Stimulated activated CD8-positive, alpha-beta memory T cell treated with anti-CD3 and anti-CD28 coated beads, Interleukin-15, amount 100 ng/mL, for 4 hours (primary cell): ENCODE results near the gene ANTXR2.
"Not testable (repeated sequence)": the region's sequence is repeated elsewhere in the genome, so short reads cannot be mapped to it uniquely, and the experiment has no call there.

ENCODE experiments used
- DNase-seq, 2 donors: peaks; one replicate each; pipeline ENCODE4 v3.0.0-alpha.2; 2020; ENCODE audit warnings: low read depth in 2 of 2

ANTXR2 gene

DNA sequence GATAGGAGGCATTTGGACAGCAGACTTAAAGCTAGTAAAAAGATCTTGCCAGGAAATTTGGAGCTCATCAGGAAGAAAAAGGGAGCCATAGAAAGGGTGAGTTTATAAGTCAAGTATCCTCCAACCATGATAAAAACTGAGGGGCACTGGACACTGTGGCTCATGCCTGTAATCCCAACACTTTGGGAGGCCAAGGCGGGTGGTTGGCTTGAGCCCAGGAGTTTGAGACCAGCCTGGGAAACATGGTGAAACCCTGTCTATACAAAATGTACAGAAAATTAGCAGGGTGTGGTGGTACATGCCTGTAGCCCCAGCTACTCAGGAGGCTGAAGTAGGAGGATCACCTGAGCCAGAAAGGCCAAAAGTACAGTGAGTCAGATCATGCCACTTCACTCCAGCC is 48.7 kb downstream of the ANTXR2 start:
- DNase-seq, result no peak

DNA sequence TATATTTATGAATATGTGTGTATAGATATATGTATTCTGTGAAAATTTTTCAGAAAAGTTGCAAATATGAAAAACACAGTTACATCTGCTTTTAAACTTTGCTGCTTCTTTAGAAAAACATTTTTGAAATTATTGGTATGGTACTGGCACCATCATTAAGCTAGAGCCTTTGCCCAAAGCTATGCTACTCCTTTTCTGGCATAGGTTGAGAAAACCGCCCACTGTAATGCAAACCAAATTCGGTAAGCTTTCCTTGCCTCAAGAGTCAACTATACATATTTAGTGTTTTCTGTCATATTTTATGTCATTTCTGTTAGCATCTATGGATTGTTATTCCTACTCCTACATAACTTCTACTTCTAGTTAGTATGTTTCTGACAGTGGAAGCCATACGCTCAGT is 50.7 kb downstream of the ANTXR2 start:
- no peak for DNase-seq

DNA sequence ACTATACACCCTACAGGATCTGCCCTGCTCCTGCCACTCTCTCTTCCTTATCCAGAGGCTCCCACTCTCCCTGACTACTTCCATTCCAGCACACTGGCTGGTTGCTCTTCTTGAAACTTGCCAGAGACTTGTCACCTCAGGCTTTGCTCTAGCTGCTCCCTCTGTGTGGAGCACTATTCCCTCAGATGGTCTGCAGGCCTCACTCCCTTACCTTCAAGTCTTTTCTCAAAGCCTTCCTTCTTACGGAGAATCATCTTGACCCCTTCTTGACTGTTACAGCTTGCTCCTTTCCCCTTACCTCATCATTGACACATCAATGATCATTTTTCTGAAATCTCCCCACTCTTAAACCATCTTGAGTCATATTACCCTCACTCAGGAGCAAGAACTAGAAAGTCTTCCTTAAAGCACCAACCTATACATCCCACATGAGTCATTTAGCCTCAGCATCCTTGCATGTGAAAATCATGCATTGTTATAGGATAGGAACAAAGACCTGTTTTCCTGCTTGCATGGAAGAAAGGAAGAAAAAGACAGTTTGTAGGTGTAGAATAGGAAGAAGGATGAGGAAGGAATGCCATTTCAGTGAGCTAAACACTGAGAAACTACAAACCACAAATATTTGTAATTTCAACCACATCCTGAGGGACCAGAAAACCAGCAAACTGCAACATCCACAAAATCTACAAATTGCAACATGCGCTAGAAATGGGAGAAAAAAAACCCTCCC is 55.7 kb downstream of the ANTXR2 start:
- no peak for DNase-seq

DNA sequence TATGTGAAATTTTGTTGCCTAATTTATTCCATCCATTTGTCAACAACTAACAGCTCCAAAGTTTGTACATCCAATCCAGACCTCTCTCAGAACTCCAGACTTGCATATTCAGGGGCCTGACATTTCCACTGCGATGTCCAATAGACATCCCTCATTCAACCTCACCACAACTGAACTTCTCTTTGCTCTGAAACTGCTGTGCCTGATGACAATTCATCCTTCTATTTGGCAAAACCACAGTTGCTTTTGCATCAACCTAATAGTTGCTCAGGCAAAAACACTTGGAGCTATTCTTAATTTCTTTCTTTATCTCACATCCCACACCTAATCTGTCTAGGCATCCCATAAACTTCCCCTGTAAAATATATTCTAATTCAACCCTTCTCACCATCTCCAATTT is 56.5 kb downstream of the ANTXR2 start:
- DNase-seq, result no peak

- no peak for DNase-seq
Measured at GRCh38 chr4:80015407-80016189, 57.4 kb downstream of the ANTXR2 start.

DNA sequence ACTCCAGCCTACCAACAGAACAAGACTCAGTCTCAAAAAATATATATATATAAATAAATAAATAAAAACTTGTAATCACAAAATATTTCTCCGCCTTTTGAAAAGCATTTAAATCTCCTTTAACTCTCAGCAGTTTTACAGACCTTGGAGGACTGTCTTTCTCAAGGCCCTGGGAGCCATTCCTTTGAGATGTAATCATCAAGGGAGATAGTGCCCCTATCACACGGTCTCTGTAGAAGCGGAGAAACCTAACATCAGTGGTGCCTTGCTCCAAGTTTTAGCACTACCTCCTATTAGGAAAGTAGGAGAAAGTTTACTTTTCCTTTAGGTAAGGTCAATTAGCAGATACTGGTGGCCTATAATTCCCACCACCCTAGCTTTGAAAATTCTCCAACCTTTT is 58.5 kb downstream of the ANTXR2 start:
- no peak for DNase-seq

GRCh38 chr4:80012291-80012690 is 60.7 kb downstream of the ANTXR2 start:
- no peak for DNase-seq

DNA sequence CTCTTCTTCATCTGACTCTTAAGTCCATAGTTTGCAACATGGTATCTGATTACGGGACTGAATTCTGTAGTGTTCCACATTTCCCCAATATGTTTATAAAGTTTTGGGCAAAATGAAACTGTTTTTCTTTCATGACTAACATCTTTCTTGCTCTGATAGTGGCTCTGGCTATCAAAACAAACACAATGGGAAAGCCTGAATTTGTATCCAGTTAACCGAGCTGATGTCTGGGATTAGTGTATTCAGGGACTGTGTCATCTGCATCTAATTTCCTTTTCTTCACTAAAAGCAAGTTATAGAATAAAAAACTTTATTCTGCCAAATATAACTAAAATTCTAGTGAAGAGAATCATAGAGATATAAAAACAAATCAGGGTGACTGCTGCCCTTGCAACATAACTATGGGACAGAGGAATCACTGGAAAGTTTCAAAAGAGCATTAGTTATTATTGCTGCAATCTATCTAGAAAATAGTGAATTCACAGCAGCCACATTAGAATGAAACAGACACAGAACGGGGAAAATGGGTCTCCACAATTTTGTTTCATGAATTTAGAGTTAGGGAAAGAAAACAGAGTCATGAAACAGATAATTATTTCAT is 61.3 kb downstream of the ANTXR2 start:
- DNase-seq, result no peak

DNA sequence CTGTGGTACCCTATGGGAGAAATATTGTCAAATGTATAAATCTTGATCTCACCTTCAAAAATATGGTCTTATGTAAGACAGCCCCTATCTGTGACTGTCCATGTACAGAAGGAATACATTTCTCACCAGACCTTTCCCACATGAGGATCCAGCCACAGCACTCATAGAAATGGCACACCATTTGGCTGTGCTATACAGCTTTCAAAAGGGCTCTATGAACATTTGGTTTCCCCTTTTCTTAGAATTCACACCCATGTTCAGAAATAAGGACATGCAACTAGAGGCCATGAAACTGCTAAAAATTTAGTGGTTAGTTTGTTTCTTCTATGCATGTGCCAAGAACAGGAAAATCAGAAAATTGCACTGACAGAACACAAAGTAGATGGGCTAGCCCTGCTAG is 62.7 kb downstream of the ANTXR2 start:
- no peak for DNase-seq

GRCh38 chr4:80009806-80010205 is 63.2 kb downstream of the ANTXR2 start:
- no peak for DNase-seq

GRCh38 chr4:80008971-80009370 is 64.1 kb downstream of the ANTXR2 start:
- DNase-seq, result no peak

DNA sequence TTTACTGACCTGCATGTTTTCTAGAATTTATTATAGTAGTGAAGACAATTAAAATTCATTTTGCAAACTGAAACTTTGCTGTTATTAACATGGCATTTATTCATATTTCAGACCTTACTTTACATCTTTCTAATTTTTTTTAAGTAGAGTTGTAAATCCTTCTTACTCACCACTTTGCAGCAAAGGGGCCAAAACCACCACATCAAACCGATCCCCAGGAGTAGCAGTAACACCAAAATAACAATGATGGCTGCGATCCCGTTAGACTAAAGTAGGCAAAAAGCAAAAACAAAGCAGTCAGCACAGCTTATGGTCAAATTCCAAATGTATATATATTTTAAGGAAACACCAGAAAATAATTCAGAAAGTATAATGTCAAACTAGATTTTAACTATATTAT is 64.7 kb downstream of the ANTXR2 start:
- no peak for DNase-seq

DNA sequence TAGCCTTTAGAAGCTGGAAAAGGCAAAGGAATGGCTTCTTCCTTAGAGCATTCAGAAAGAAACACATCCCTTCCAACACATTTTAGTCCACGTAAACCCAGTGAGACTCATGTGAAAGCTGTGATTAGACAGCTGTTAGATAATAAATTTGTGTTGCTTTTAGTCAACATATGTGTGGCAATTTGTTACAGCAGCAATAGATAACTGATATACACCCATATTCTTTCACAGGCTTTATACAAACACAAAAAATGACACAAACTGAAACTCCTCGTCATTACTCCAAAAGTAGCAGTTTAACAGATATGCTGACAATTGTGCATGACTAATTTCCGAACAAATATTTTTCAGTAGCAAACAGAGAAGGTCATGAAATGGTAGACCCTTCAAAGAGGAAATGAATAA is 65.3 kb downstream of the ANTXR2 start:
- DNase-seq, result no peak

DNA sequence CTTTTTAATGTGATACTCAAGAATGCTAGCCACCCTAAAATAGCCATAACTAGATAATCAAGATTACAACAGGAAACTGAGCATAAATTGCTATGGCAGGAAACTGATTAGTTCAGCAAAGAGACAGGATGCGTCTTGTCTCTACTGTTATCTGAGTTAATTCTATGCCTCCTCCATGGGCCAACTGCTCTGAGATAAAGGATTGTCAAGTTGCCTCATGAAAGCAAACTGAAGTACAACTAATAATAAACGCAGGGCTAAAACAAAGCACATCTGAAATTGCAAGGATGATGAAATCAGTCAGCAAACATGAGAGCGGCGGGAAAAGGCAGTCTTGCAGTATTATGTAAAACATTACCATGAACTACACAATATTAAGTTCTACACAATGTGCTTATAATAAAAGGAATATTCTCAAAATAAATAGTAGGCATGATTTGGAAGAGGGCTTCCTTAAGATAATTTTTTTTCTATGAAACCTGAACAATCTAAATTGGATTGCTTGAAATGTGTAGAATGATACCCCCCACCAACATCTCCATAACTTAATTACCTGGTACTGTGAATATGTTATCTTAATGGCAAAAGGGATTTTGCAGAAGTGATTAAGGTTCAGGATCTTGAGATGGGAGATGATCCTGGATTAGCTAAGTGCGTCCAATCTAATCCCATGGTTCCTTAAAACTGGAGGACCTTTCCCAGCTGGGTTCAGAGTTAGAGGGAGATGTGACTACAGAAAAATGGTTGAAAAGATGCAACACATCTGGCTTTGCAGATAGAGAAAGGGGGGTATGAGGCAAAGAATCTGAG is 65.9 kb downstream of the ANTXR2 start:
- DNase-seq, result no peak

DNA sequence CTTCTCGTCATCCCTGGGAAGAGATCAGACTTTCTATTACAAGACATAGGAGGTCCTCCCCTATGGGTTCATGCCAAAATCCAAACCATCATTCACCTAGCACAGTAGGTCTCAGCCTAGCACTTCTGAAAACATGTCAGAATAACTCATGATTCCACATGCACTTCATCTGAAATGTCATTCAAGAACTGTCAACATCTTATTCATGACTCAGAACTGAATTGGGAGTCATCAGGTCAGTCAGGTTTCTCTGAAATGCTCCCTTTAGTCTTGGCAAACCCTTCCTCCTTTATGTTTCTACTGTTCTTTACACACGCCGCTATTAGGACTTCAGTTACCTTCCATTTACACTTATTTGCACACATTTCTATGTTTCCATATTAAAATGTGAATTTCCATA is 67.2 kb downstream of the ANTXR2 start:
- no peak for DNase-seq

DNA sequence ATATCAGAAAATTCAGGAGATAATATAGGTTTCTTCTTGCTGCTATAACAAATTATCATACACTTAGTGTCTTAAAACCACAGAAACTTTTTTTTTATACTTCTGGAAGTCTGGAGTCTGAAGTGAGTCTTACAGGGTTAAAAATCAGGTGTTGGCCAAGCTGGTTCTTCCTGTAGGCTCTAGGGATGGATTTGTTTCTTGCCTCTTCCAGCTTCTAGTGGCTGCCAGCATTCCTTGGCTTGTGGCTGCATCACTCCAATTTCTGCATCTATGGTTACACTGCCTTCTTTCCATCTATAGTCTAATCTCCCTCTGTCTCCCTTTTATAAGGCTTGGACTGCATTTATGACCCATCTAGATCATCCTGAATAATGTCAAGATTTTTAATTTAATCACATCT is 68.7 kb downstream of the ANTXR2 start:
- no peak for DNase-seq

GRCh38 chr4:80002559-80002958 is 70.5 kb downstream of the ANTXR2 start:
- DNase-seq, result not testable (repeated sequence)

GRCh38 chr4:79999048-79999447 is 74.0 kb downstream of the ANTXR2 start:
- not testable (repeated sequence) for DNase-seq

DNA sequence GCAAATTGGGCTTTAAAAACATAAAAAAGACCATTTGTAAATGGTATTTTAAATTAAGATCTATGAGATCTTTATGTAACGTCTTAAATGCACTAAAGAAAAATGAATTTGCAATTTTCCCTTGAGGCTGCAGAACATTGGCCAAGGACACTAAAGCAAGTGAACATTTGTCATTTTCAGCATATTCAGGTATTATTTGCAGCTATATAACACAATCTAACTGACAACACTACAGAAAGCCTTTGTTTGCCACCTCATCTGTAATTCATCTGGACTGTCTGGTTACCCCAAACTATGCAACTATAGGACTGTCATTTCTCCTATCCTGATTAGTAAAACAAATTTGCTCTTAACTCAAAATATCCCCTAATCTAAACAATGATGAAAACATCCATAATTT is 74.8 kb downstream of the ANTXR2 start:
- no peak for DNase-seq

GRCh38 chr4:79996851-79997250 is 76.2 kb downstream of the ANTXR2 start:
- DNase-seq, result no peak

DNA sequence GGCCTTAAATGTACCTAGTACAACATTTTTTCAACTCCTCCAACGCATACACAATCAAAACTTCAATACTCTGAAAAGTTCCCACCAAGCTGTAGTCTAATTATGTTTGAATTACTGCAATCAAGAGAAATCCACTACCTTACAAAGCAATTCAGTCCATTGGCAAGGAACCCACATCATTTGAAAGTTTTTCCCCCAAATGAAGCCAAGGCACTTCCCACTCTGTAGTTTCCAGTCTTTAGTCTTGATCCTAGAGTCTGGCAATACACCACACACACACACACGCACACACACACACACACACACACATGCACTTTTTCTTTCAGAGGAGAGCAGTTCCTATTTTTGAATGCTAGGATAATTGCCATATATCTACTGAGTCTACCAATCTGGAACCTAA is 79.6 kb downstream of the ANTXR2 start:
- DNase-seq, result no peak

- no peak for DNase-seq
Measured at GRCh38 chr4:79991601-79992000, 81.4 kb downstream of the ANTXR2 start.
